GM18505 (cell line): ENCODE data around the gene TFDP2.
"Not testable (repeated sequence)": the region's sequence is repeated elsewhere in the genome, so short reads cannot be mapped to it uniquely, and the experiment has no call there.

Experiments
- ATAC-seq: cut with Tn5 transposase; IDR thresholded peaks from one replicate; pipeline ENCODE4 v1.9.1; 2021; ENCODE audit not compliant: unreplicated experiment
- POLR2A ChIP-seq: IDR thresholded peaks from 4 replicates; pipeline ENCODE4 v1.6.1; 2011; ENCODE audit warnings: borderline replicate concordance; ENCODE audit not compliant: insufficient read depth, insufficient read length; ENCODE audit errors: extremely low read depth

The TFDP2 gene

GRCh38 chr3:141933421-141934300 is 215.7 kb downstream of the TFDP2 start:
- no peak for TF ChIP-seq POLR2A
- no peak for ATAC-seq

- TF ChIP-seq POLR2A, result no peak
- ATAC-seq, result no peak
These were observed 218.5 kb downstream of the TFDP2 start for GRCh38 chr3:141930801-141931200.

DNA sequence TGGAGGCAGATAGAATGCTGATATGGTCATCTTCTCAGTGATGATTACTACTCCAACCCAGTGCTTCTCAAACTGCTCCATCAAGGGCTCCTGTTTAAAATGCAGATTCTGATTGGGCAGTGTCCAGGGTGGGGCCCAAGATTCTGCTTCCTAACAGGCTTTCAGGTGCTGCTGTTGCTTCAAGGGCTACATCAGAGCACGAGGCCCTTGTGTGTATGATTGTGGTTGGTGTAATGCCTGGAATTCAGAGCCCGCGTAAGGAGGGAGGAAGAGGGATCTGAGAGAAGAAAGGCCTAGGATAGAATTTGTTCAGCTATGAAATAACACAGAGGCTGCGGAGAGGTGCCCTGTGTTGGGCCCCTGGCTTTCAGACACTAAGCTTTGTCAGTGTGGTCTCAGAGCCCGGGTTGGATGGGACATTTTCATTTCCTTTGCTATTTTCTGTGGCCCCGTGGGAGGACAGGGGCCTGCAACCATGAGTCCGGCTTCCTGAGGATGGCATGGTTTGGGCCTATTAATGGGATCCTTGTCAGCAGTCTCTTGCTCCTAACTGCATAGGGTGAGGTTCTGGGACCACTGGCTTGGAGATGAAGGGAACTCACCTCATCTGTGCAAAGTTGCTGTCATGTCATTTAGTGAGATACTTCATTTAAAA is 219.9 kb downstream of the TFDP2 start:
- no peak for TF ChIP-seq POLR2A
- ATAC-seq, result no peak

DNA sequence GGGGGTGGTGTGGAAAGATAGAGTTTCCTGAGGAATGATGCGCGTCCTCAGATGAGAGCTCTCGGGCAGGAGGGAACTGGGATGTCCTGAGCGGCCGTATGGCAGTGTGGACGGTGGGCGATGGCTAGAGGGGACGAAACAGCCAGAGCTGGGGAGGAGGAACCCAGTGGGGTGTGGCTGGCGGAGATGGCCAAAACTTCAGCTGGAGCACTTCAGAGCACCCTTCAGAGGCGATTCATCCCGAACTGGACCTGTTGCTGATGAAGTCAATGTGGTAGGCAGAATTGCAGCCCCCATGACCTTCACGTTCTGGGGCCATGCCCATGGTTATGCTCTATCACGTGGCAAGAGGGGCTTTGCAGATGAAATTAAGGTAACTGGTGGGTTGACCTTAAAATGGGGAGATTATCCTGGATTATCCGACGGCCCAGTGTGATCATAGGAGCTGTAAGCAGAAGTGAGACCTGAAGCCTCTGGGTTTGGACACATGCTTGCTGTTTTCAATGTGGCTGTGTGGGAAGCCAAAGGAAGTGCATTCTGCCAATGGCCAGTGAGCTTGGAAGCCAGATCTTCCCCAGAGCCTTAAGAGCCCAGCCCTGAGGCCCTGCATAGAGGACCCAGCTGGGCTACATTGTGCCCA is 220.6 kb downstream of the TFDP2 start:
- no peak for ATAC-seq
- TF ChIP-seq POLR2A, result peak; percentile 19

DNA sequence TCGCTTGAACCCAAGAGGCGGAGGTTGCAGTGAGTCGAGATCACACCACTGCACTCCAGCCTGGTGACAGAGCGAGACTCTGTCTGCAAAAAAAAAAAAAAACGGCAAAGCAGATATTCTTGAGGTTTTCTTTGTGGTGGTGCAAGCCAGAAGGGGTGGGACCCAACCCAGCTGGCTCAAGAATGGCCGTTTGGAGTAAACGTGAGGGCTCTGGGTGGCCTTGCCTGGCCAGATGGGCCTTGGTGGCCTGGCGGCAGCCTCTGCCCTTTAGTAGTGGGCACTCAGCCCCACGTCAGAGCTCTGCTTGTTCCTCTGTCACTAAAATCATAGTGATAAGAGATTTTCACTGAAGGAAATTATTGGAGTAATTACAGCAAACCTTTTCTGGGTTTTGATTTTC is 222.4 kb downstream of the TFDP2 start:
- no peak for ATAC-seq
- no peak for TF ChIP-seq POLR2A

GRCh38 chr3:141925677-141926076 is 223.7 kb downstream of the TFDP2 start:
- not testable (repeated sequence) for ATAC-seq

GRCh38 chr3:141921316-141921715 is 228.0 kb downstream of the TFDP2 start:
- no peak for TF ChIP-seq POLR2A
- no peak for ATAC-seq

- no peak for ATAC-seq
These were observed 228.6 kb downstream of the TFDP2 start for GRCh38 chr3:141920701-141921100.

DNA sequence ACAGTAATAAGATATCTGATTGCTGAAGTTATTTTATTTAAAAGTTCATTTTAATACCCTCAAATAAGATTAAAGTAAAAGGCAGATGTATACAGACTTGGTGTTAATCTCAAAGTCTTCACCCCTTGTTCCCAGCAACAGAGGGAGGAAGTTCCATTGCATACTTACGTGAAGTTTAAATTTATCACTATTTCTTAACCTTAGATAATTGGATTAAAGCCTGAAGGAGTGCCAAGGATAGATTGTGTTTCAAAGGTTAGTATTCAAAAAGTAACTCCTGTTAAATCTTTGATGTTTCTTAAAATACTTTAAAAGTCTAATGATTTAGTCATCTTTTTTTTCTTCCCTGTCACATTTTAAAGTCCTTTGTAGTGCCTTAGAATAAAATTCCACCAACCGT is 233.6 kb downstream of the TFDP2 start:
- TF ChIP-seq POLR2A, result no peak
- no peak for ATAC-seq

More at GRCh38 chr3:141920701-141921100, 228.6 kb downstream of the TFDP2 start:
- TF ChIP-seq POLR2A, result no peak

DNA sequence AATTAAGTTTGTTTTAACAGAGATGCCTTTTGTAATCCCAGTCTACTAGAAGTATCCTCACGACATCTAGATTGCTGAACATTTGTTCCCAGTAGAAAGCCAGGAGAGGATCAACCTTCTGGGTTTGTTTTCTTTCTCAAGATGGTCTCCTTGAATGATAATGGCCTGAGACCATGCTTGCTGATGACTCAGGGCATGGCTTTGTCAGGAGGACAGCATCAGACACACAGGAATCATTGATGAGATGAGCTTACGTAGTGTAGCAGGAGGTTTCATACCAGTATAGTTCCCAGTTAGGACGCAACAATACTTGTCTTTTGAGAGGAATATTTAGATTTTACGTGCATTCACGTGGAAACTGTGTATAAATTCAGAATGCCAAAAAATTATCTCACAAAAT is 234.3 kb downstream of the TFDP2 start:
- no peak for ATAC-seq

DNA sequence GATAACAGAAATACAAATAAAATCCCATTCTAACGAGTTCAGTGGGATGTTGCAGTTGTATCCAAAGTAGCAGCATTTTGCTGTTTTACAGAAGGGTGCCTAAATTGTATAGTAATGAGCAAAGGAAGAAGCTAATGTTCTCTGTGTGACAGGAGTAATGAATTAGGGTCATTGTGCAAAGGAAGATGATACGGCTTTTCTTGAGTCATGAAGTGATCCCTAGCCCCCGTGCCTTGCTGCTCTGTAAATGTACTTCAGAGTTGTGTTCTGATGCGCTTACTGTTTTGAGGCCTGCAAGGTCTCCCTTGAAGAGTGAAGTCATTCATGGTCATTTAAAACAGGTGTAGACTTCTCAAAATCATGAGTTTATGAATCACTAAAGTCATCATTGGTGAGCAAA is 235.0 kb downstream of the TFDP2 start:
- no peak for ATAC-seq
- no peak for TF ChIP-seq POLR2A

More for the DNA sequence above, 234.3 kb downstream of the TFDP2 start:
- TF ChIP-seq POLR2A, result no peak

DNA sequence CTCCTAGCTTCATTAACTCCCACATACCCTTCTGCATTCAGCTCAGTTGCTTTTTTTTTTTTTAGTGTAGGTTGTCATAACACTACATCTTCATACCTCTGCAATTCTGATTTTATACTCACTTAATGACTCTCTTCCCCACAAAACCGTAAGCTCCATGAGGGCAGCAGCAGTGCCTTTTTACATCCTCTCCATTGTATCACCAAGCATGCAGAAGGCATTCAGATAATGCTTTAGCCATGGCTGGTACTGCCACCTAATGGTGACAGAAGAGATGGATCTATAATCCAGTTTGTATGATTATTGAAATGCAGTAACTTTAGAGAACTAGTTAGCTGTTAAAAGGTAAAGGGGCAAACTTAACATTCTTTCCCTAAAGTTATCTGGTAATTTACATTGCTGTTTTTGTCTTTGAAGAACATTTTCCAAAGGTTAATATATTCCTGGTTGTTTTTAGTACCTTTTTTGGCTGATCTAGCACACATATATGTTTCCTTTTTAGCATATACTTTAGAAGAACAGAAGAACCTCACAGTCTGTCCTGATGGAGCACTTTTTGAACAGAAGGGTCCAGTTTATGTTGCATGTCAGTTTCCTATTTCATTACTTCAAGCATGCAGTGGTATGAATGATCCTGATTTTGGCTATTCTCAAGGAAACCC is 236.1 kb downstream of the TFDP2 start:
- peak; percentile 65 for ATAC-seq
- no peak for TF ChIP-seq POLR2A

- ATAC-seq, result not testable (repeated sequence)
These were observed 239.4 kb downstream of the TFDP2 start for GRCh38 chr3:141909986-141910385.
